Measurements from ENCODE around the gene MGAT1.

GRCh38 chr5:180790020-180790419 is 12.6 kb downstream of the MGAT1 start:
- TF ChIP-seq CTCF (IDR thresholded peaks at IDR 0.05) = peak in 1 of 6 experiments; percentile 10
- TF ChIP-seq POLR2A (IDR thresholded peaks at IDR 0.05) = no peak

Measured in Peyer's patch (tissue), 4 donors.